Mesothelial cell of epicardium (in vitro differentiated cells): ENCODE data around the gene USH2A. TPM values are rescaled to one million over a fixed set of nuclear protein-coding genes. Genes with fewer than 3 reads are reported as not detected.

Source experiments
- DNase-seq, 2 experiments: peaks; one replicate each; pipeline ENCODE4 v3.0.0; 2021; ENCODE audit warnings: low spot score in 2 of 2; ENCODE audit not compliant: unreplicated experiment in 2 of 2
- H3K27ac Mint-ChIP-seq: 2 replicates; pipeline ENCODE4 v1.8.0; 2021; ENCODE audit warnings: mixed read lengths
- H3K27me3 Mint-ChIP-seq: 2 replicates; pipeline ENCODE4 v1.8.0; 2021; ENCODE audit warnings: low read depth, mixed read lengths
- H3K36me3 Mint-ChIP-seq: 2 replicates; pipeline ENCODE4 v1.8.0; 2021; ENCODE audit warnings: mixed read lengths
- H3K4me1 Mint-ChIP-seq: 2 replicates; pipeline ENCODE4 v1.8.0; 2021; ENCODE audit warnings: mixed read lengths
- H3K4me3 Mint-ChIP-seq: 2 replicates; pipeline ENCODE4 v1.8.0; 2021; ENCODE audit warnings: mild to moderate bottlenecking, moderate library complexity, mixed read lengths
- H3K9me3 Mint-ChIP-seq: 2 replicates; pipeline ENCODE4 v1.8.0; 2021; ENCODE audit warnings: mixed read lengths
- total RNA-seq: library from RNA; stranded (reverse); gene quantifications from 3 replicates; pipeline ENCODE4 v1.2.1, GENCODE V29; 2021
- TF ChIP-seq, protein P1 (sequence below): fragments of 200-600 bp; sonication (generic); IDR thresholded peaks from one replicate; pipeline ENCODE4 v1.5.0; 2021; ENCODE audit warnings: antibody characterized with exemption; ENCODE audit not compliant: unreplicated experiment

USH2A gene
- total RNA-seq, 1 donor from 2014 or later = 0.02 TPM

DNA sequence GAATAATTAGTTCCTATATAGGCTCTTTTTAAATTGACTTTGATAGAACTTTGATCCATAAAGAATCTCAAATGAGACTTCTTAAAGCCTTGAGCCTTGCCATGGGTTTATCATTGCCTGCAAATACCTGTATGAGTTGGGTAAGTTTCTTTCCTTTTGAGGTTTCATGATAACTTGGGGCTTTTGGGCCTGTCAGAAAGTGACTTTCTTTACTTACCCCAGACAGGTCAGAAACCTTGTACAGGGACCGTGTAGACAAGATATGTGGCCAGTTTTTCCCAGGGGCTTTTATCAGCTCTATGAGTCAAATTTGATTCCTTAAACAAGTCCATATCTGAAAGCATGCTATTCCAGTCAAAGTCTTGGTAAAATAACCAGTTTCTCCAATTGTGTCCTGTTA lies 838.9 kb downstream of the USH2A start:
- peaks cover 22% of the 10 kb centered on the region for H3K9me3 Mint-ChIP-seq
- H3K36me3 Mint-ChIP-seq = peaks cover 64% of the 10 kb centered on the region
- DNase-seq = no peak
- no peak overlapping the region for H3K27ac Mint-ChIP-seq
- TF ChIP-seq, protein P1, sequence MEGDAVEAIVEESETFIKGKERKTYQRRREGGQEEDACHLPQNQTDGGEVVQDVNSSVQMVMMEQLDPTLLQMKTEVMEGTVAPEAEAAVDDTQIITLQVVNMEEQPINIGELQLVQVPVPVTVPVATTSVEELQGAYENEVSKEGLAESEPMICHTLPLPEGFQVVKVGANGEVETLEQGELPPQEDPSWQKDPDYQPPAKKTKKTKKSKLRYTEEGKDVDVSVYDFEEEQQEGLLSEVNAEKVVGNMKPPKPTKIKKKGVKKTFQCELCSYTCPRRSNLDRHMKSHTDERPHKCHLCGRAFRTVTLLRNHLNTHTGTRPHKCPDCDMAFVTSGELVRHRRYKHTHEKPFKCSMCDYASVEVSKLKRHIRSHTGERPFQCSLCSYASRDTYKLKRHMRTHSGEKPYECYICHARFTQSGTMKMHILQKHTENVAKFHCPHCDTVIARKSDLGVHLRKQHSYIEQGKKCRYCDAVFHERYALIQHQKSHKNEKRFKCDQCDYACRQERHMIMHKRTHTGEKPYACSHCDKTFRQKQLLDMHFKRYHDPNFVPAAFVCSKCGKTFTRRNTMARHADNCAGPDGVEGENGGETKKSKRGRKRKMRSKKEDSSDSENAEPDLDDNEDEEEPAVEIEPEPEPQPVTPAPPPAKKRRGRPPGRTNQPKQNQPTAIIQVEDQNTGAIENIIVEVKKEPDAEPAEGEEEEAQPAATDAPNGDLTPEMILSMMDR = no peak
- no peak overlapping the region for H3K4me3 Mint-ChIP-seq
- H3K27me3 Mint-ChIP-seq = no peaks in the 10 kb centered on the region
- peaks cover 8% of the 10 kb centered on the region for H3K4me1 Mint-ChIP-seq

DNA sequence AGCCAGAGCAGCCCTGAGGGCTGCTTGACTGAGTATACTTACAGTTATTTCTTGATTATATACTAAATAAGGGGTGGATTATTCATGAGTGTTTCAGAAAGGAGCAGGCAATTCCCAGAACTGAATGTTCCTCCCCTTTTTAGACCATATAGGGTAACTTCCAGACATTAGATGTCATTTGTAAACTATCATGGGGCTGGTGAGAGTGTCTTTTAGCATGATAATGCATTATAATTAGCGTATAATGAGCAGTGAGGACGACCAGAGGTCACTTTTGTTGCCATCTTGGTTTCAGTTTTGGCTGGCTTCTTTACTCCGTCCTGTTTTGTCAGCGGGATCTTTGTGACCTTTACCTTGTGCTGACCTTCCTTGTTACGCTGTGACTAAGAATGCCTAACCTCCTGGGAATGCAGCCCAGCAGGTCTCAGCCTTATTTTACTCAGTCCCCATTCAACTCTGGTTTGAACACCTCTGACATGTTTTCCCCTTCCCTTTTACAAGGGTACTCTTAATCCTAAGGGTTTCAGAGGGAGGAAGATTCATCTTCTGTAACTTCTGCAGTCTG lies 840.0 kb downstream of the USH2A start:
- Mint-ChIP-seq H3K4me3 (no peak overlapping the region), H3K27ac (peak overlapping the region; percentile 79), H3K4me1 (peaks cover 8% of the 10 kb centered on the region), H3K27me3 (no peaks in the 10 kb centered on the region), H3K36me3 (peaks cover 65% of the 10 kb centered on the region), H3K9me3 (peaks cover 22% of the 10 kb centered on the region)
- no peak for DNase-seq
- TF ChIP-seq, protein P1 = no peak

DNA sequence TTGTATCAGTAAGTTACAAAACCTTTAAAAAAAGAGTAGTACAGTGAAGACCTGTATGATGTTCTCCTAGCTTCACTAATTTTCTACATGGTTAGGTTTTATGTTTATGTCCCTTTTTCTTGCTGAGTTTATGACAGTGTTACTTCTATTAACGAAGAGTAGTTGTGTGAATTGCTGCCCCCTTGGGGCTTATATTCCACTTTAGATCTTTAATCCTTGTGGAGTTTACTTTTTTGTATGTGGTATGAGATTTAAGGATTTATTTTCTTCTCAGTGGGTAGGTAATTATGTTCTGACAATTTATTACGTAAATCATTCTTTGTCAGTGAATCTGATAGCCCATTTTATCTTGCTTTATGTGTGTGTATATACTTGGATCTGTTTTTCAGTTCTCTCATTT lies 841.4 kb downstream of the USH2A start:
- Mint-ChIP-seq H3K27me3 (no peaks in the 10 kb centered on the region), H3K27ac (no peak overlapping the region), H3K4me3 (no peak overlapping the region), H3K9me3 (peaks cover 22% of the 10 kb centered on the region), H3K4me1 (peaks cover 8% of the 10 kb centered on the region), H3K36me3 (peaks cover 61% of the 10 kb centered on the region)
- no peak for DNase-seq
- TF ChIP-seq, protein P1 = no peak
